CD4-positive, alpha-beta T cell treated with Interleukin-6 for 4 hours (primary cell): Measurements from ENCODE around the gene HEXIM1.

Experiments
- DNase-seq: peaks from one replicate; pipeline ENCODE4 v3.0.0-alpha.2; 2020; ENCODE audit warnings: mixed read lengths

The HEXIM1 gene

DNA sequence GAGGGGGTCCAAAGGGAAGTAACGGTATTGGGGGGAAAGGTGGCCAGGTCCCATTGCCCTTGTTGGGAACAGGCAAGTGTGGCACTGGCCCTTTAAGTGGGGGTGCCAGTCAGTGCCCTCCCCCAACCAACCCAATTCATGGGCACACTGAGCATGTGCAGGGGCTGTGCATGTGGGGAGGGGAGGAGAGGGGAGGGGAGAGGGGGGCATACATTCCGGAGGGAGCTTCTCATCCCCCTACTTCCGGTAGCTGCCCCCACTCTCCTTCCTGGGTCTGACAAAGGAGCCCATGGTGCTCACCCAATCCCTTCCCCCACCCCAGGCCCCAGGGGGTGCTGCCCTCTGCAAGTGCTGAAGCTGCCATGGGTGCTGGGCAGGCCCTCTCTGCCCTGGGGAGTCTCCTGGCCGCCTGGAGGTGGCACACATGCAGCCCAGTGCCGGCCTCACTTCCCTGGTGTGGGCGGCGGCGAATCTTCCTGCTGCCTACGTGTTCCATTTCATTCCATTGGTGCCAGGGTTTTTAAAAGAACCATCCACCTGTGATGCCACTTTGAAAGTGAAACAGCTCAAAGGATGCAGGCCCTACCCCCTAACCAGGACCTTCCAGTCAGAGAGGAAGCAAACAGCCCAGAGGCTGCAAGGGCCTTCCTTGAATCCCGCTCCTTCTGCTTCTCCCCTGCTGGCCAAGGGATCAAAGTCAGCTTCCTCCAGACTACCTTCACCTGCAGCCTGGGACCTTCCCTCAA lies 24.4 kb downstream of the HEXIM1 start:
- peak; percentile 80 for DNase-seq

DNA sequence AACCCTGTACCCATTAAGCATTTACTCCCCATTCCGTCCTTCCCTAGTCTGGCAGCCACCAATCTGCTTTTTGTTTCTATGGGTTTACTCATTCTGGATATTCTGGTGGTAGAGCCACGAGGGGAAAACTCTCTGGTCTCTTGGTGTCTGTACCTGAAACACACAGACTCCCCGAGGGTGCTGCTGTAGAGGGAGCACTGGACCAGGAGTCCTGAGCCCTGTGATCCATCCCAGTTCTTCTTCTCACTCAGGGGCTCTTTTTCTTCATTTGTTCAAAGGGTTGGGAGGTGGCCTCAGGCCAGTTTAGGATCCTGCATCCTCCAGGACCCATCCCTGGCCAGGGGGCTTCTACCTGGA lies 27.5 kb downstream of the HEXIM1 start:
- no peak for DNase-seq

DNA sequence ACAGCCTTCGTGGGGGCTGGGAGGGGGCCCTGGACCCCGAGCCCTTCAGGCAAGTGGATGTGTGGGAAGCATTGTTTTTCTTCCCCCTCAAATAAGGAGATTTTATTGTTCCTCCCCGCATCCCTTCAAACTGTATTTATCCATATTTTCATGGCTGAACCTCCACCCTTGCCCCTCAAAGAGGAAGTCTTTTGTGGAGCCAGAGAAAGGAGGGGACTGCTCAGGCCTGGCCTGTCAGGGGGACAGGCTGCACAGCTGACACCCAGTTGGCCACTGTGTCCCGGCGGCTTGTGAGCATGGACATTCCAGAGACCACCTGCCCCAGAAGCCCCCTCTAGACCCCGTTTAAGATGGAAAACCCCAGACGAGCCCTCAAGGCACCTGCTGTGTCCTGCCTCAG lies 29.3 kb downstream of the HEXIM1 start:
- DNase-seq: no peak

DNA sequence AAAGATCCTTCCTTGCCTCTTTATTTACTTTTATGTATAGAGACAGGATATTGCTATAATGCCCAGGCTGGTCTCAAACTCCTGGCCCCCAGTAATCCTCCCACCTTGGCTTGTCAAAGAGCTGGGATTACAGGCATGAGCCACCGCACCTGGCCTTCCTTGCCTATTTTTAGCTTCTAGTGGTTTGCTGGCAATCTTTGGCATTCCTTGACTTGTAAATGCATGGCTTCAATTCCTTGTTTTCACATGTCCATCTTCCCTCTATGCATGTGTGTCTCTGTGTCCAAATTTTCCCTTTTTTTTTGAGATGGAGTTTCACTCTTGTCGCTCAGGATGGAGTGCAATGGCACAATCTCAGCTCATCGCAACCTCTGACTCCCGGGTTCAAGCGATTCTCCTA lies 35.9 kb downstream of the HEXIM1 start:
- no peak for DNase-seq

GRCh38 chr17:45186801-45187354 lies 38.6 kb downstream of the HEXIM1 start:
- DNase-seq: no peak

- no peak for DNase-seq
Measured at GRCh38 chr17:45189009-45189408, 40.7 kb downstream of the HEXIM1 start.

DNA sequence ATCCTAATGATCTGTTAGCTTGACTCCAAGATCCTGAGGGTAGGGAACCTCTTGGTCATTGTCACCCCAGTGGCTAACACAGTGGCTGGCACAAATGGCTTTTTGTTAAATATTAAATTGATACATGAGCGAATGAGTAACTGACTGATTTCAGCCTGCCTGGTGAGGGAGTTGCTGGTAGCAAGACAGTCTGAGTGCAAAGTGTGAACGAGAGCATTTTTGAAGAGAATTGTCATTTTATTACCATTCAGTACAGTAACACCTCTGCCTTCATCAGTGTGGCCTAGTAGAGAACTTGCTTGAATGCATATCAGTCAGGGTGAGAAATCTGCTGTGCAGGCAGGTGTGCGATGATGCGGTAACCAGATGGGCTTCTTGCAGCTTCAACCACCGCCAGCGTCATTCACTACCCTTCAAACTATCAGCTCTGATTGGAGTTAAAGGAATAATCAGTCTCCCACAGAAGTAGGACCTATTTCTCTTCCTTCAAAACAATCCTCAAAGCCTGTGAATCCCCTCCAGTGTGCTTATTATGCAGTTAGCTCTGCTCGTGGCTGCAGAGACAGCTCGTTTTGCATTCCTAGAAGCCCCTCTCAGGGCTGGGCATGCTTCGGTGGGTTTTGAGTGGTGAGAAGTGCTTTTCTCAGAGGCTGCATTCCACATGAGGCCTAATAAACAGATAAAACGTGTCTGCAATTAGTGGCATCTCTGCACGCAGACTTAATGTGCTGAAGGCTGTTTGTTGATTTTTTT lies 42.4 kb downstream of the HEXIM1 start:
- DNase-seq: no peak

DNA sequence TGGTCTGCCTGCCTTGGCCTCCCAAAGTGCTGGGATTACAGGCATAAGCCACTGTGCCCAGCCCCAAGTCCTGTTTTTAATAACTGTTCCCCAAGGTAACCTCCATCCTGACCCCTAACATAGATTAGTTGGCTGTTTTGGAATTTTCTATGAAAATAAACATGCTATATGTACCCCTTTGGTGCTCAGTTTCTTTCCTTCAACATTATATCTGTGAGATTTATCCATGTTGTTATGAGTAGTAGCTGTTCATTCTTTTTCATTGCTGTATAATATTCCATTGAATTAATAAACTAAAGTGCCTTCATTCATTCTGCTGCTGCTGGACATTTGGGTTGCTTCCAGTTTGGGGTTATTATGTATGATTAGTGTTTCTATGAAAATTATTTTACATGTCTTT lies 47.1 kb downstream of the HEXIM1 start:
- no peak for DNase-seq

DNA sequence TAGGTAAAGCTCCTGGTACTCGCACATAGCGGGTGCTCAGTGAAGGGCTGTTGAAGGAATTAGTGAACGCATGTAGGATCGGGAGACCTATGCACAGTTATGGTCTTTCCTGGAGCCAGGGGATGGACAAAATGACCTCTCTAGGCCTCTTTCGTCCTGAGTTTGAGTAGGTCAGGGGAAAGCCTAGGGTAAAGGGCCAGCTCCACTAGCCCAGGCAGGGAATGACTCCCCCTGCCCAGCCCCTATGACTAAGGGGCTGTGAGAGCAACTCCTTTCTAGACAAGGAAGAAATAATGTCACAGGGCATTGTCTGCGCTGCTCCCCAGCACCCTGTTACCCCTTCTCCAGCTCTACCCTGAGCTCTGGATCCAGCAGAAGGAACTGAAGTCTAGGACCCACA lies 48.8 kb downstream of the HEXIM1 start:
- DNase-seq: no peak

- peak; percentile 90 for DNase-seq
Measured at GRCh38 chr17:45197555-45198334, 49.5 kb downstream of the HEXIM1 start.

DNA sequence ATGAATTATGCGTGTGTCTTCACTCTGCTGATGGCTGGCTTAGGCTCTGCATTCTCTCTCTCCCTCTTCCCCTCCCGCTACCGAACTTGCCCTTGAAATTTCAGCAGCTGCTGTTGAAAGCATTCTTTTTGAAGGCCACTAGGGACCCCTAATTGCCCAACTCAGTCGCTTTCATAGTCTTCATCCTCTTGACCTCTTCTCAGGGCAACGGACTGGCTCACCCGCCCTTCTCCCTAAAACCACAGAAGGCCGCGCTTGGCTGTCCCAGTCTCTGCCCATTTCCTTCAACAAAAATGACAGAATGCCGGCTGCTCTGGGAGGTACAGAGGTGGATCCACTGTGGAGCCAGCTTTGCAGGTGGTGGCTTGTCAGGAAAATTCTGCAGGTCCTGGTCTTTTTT lies 52.4 kb downstream of the HEXIM1 start:
- no peak for DNase-seq

GRCh38 chr17:45201457-45201856 lies 53.2 kb downstream of the HEXIM1 start:
- no peak for DNase-seq
